ENCODE data around the gene PPP1CC. TPM values are rescaled to one million over a fixed set of nuclear protein-coding genes. Genes with fewer than 3 reads are reported as not detected.

Gene PPP1CC
- total RNA-seq, 1 donor from 2014 or later, result 174 TPM

DNA sequence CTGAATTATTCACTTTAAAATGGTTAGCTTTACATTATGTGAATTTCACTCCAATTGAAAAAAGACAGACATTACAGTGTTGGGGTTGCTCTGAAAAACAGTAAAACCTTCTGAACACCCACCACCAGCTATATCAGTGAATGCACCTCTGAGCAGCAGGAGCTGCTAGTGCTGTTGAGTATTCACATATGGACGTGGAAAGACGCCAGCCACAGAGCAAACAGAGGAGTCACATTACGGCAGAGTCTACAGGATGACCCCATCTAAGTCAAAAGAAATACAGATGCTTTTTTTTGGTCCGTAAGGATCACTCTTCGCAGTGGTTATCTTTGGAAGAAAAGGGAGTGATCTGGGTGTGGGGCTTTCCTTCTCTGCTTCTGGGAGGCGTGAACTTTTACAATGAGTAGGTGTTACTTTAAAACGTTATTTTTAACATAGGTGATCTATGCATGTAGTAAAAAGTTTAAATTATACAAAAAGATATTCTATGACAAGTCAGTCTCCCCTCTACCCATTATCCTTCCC, 58.3 kb downstream of the PPP1CC start:
- no peak overlapping the region for H3K4me3 Mint-ChIP-seq
- H3K9me3 Mint-ChIP-seq, result no peaks in the 10 kb centered on the region
- H3K27me3 Mint-ChIP-seq, result peaks cover 30% of the 10 kb centered on the region
- H3K27ac Mint-ChIP-seq, result no peak overlapping the region
- DNase-seq (ENCODE audit: extremely low spot score, unreplicated experiment), result no peak
- H3K36me3 Mint-ChIP-seq, result no peaks in the 10 kb centered on the region
- TF ChIP-seq CTCF (conservative IDR thresholded peaks at IDR 0.05), result no peak
- peaks cover 5% of the 10 kb centered on the region for H3K4me1 Mint-ChIP-seq (ENCODE audit: unreplicated experiment)

DNA sequence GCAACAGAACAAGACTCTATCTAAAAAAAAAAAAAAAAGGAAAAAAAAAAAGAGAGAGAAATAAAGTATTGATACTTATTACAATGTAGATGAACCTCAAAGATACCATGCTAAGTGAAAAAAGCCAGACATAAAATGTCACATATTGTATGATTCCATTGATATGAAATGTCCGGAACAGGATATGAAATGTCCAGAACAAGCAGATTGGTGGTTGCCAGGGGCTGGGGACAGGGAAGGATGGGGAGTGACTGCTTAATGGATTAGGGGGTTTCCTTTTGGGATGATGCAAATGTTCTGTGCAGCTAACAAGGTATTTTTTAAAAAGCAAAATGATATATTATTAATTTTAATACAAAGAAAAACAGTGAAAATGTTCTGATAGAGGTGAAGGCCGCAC, 58.8 kb downstream of the PPP1CC start:
- Mint-ChIP-seq H3K27me3 (peaks cover 29% of the 10 kb centered on the region), H3K4me1 (ENCODE audit: unreplicated experiment) (peaks cover 4% of the 10 kb centered on the region), H3K27ac (no peak overlapping the region), H3K36me3 (no peaks in the 10 kb centered on the region), H3K4me3 (no peak overlapping the region), H3K9me3 (no peaks in the 10 kb centered on the region)
- no peak for DNase-seq (ENCODE audit: extremely low spot score, unreplicated experiment)
- TF ChIP-seq CTCF (conservative IDR thresholded peaks at IDR 0.05), result no peak

GRCh38 chr12:110680032-110680431, 62.7 kb downstream of the PPP1CC start:
- Mint-ChIP-seq H3K4me1 (ENCODE audit: unreplicated experiment) (no peaks in the 10 kb centered on the region), H3K27ac (no peak overlapping the region), H3K36me3 (no peaks in the 10 kb centered on the region), H3K4me3 (no peak overlapping the region), H3K27me3 (no peaks in the 10 kb centered on the region), H3K9me3 (no peaks in the 10 kb centered on the region)
- TF ChIP-seq CTCF (conservative IDR thresholded peaks at IDR 0.05), result no peak
- DNase-seq (ENCODE audit: extremely low spot score, unreplicated experiment), result no peak

- Mint-ChIP-seq H3K4me3 (no peak overlapping the region), H3K27me3 (no peaks in the 10 kb centered on the region), H3K27ac (no peak overlapping the region), H3K9me3 (no peaks in the 10 kb centered on the region), H3K4me1 (ENCODE audit: unreplicated experiment) (no peaks in the 10 kb centered on the region), H3K36me3 (no peaks in the 10 kb centered on the region)
- DNase-seq (ENCODE audit: extremely low spot score, unreplicated experiment), result no peak
- no peak for TF ChIP-seq CTCF (conservative IDR thresholded peaks at IDR 0.05)
Observed at GRCh38 chr12:110679201-110679600, 63.5 kb downstream of the PPP1CC start.

GRCh38 chr12:110677982-110678381, 64.7 kb downstream of the PPP1CC start:
- no peaks in the 10 kb centered on the region for H3K27me3 Mint-ChIP-seq
- no peak overlapping the region for H3K4me3 Mint-ChIP-seq
- H3K9me3 Mint-ChIP-seq, result no peaks in the 10 kb centered on the region
- no peak for TF ChIP-seq CTCF (conservative IDR thresholded peaks at IDR 0.05)
- DNase-seq (ENCODE audit: extremely low spot score, unreplicated experiment), result no peak
- no peak overlapping the region for H3K27ac Mint-ChIP-seq
- no peaks in the 10 kb centered on the region for H3K36me3 Mint-ChIP-seq
- no peaks in the 10 kb centered on the region for H3K4me1 Mint-ChIP-seq (ENCODE audit: unreplicated experiment)

Data from type B pancreatic cell (in vitro differentiated cells).